HepG2 (cell line): ENCODE measurements around the gene CLBA1. TPM values are rescaled to one million over a fixed set of nuclear protein-coding genes. Genes with fewer than 3 reads are reported as not detected.

ENCODE experiments used
- FOXA3 ChIP-seq: IDR thresholded peaks from 2 replicates; pipeline ENCODE4 v1.6.1; 2016; ENCODE audit warnings: missing genetic modification reagents, missing compliant biosample characterization
- GMEB1 ChIP-seq: sonication (generic); formaldehyde crosslinking; IDR thresholded peaks from 2 replicates; pipeline ENCODE4 v1.5.1; 2020; ENCODE audit warnings: missing genetic modification reagents, mild to moderate bottlenecking, borderline replicate concordance
- HOXA5 ChIP-seq: sonication (generic); formaldehyde crosslinking; IDR thresholded peaks from 2 replicates; pipeline ENCODE4 v1.4.0; 2020; ENCODE audit warnings: missing genetic modification reagents
- HOXD1 ChIP-seq: sonication (generic); formaldehyde crosslinking; IDR thresholded peaks from 2 replicates; pipeline ENCODE4 v1.5.0; 2020; ENCODE audit warnings: missing genetic modification reagents
- KAT2B ChIP-seq: fragments of 150-350 bp; IDR thresholded peaks from 2 replicates; pipeline ENCODE4 v1.6.1; 2014; ENCODE audit warnings: low read depth, low read length, borderline replicate concordance
- POLR2AphosphoS2 ChIP-seq: IDR thresholded peaks from 2 replicates; pipeline ENCODE4 v1.6.1; 2011; ENCODE audit warnings: low read depth, low read length, improper control_type of control experiment
- RELA ChIP-seq: sonication (generic); formaldehyde crosslinking; IDR thresholded peaks from 2 replicates; pipeline ENCODE4 v1.4.0; 2020; ENCODE audit warnings: missing genetic modification reagents
- SALL1 ChIP-seq: sonication (generic); formaldehyde crosslinking; IDR thresholded peaks from 2 replicates; pipeline ENCODE4 v1.8.0; 2022; ENCODE audit warnings: mild to moderate bottlenecking, missing genetic modification reagents
- SIN3A ChIP-seq: IDR thresholded peaks from 2 replicates; pipeline ENCODE4 v1.6.1; 2011; ENCODE audit warnings: low read depth, mild to moderate bottlenecking, control low read depth, low read length, borderline replicate concordance
- TEAD2 ChIP-seq: sonication (generic); formaldehyde crosslinking; IDR thresholded peaks from 2 replicates; pipeline ENCODE4 v1.9.0; 2021; ENCODE audit warnings: missing genetic modification reagents
- U2AF1 ChIP-seq: fragments of 200-400 bp; formaldehyde crosslinking; optimal IDR thresholded peaks from 2 replicates; pipeline ENCODE3; 2017; ENCODE audit warnings: mild to moderate bottlenecking, low read depth, low read length
- ZBTB7B ChIP-seq: sonication (generic); formaldehyde crosslinking; IDR thresholded peaks from 2 replicates; pipeline ENCODE4 v1.4.0; 2020; ENCODE audit warnings: missing genetic modification reagents
- ZFP36L1 ChIP-seq: sonication (generic); formaldehyde crosslinking; IDR thresholded peaks from 2 replicates; pipeline ENCODE4 v1.8.0; 2022; ENCODE audit warnings: mild to moderate bottlenecking, missing genetic modification reagents, moderate library complexity
- ZNF121 ChIP-seq: sonication (generic); formaldehyde crosslinking; IDR thresholded peaks from 2 replicates; pipeline ENCODE4 v1.5.0; 2020; ENCODE audit warnings: mild to moderate bottlenecking, missing genetic modification reagents
- ZNF337 ChIP-seq: sonication (generic); formaldehyde crosslinking; IDR thresholded peaks from 2 replicates; pipeline ENCODE4 v1.5.1; 2020; ENCODE audit warnings: missing genetic modification reagents, low read depth, mild to moderate bottlenecking, borderline replicate concordance
- ZNF552 ChIP-seq: sonication (generic); formaldehyde crosslinking; IDR thresholded peaks from 2 replicates; pipeline ENCODE4 v1.9.0; 2022; ENCODE audit warnings: missing genetic modification reagents, mild to moderate bottlenecking, borderline replicate concordance
- ZNF569 ChIP-seq: sonication (generic); formaldehyde crosslinking; IDR thresholded peaks from 2 replicates; pipeline ENCODE4 v1.5.0; 2020; ENCODE audit warnings: mild to moderate bottlenecking, missing genetic modification reagents, moderate library complexity, borderline replicate concordance
- ZNF670 ChIP-seq: sonication (generic); formaldehyde crosslinking; IDR thresholded peaks from 2 replicates; pipeline ENCODE4 v1.8.0; 2022; ENCODE audit warnings: mild to moderate bottlenecking, missing genetic modification reagents, borderline replicate concordance
- ZNF674 ChIP-seq: sonication (generic); formaldehyde crosslinking; IDR thresholded peaks from 2 replicates; pipeline ENCODE4 v1.5.0; 2020; ENCODE audit warnings: low read depth, mild to moderate bottlenecking, missing genetic modification reagents
- ZNF776 ChIP-seq: sonication (generic); formaldehyde crosslinking; IDR thresholded peaks from 2 replicates; pipeline ENCODE4 v1.4.0; 2020; ENCODE audit warnings: mild to moderate bottlenecking, missing genetic modification reagents
- ZNF883 ChIP-seq: sonication (generic); formaldehyde crosslinking; IDR thresholded peaks from 2 replicates; pipeline ENCODE4 v1.5.1; 2020; ENCODE audit warnings: mild to moderate bottlenecking, missing genetic modification reagents; ENCODE audit errors: not compliant biosample characterization
- polyA plus RNA-seq, 8 experiments: library from polyadenylated mRNA; depleted of rRNA in 3 of 8; stranded (reverse) in 7 of 8; unstranded in 1 of 8; fragments of >200 nt; fragmentation: Illumina TruSeq in 4 of 8; extraction: Trizol in 4 of 8; gene quantifications; 2 replicates each; pipeline versions ENCODE4 v1.2.1 to v1.2.3, GENCODE V29; 2011 to 2016; ENCODE audit warnings: low read depth in 4 of 8, missing spikeins in 1 of 8, mixed read lengths in 1 of 8; ENCODE audit not compliant: insufficient read depth in 1 of 8
- total RNA-seq, 5 experiments: library from RNA; depleted of rRNA; stranded (reverse); fragments of >200 nt; fragmentation: Illumina TruSeq; extraction: Trizol; gene quantifications; 2 replicates each; pipeline ENCODE4 v1.2.3, GENCODE V29; 2016; ENCODE audit warnings: low read depth in 1 of 5
- TF ChIP-seq, protein P1 (sequence below): sonication (generic); formaldehyde crosslinking; IDR thresholded peaks from 2 replicates; pipeline ENCODE4 v1.4.0; 2020; ENCODE audit warnings: missing genetic modification reagents, mild to moderate bottlenecking, borderline replicate concordance
- TF ChIP-seq, protein P2 (sequence below): IDR thresholded peaks from 2 replicates; pipeline ENCODE4 v1.6.1; 2016; ENCODE audit warnings: control low read depth
- TF ChIP-seq, protein P3 (sequence below): IDR thresholded peaks from 2 replicates; pipeline ENCODE4 v1.6.1; 2018; ENCODE audit warnings: missing genetic modification reagents

CLBA1 gene
- total and polyA plus RNA-seq, 2 of the 13 experiments (the other 11 are each of a cell fraction or from before 2014, with no cell fraction given), result 1.2 to 1.4 TPM

GRCh38 chr14:104976198-104977007 lies 9.2 kb upstream of the CLBA1 start (continued):
- TF ChIP-seq ZFP36L1 (CRISPR knock-in tag) (no peak), SALL1 (CRISPR knock-in tag) (peak; percentile 41; the same call in 1 of the 2 replicates), FOXA3 (CRISPR knock-in tag) (0 out of 2 replicates have a peak, but pooled peaks have one; percentile 23), ZNF883 (peak; percentile 63), ZNF776 (CRISPR knock-in tag) (no peak), TEAD2 (no peak), ZNF670 (no peak), SIN3A (no peak), ZNF552 (CRISPR knock-in tag) (peak; percentile 48; the same call in 1 of the 2 replicates), ZNF569 (CRISPR knock-in tag) (no peak), ZNF337 (CRISPR knock-in tag) (no peak), ZNF121 (CRISPR knock-in tag) (no peak), ZNF674 (CRISPR knock-in tag) (no peak), KAT2B (no peak), POLR2AphosphoS2 (no peak), RELA (CRISPR knock-in tag) (no peak), GMEB1 (CRISPR knock-in tag) (peak; percentile 31; the same call in 1 of the 2 replicates), U2AF1 (no peak), ZBTB7B (CRISPR knock-in tag) (peak; percentile 69), HOXD1 (CRISPR knock-in tag) (no peak), HOXA5 (CRISPR knock-in tag) (no peak)
- TF ChIP-seq, protein P1, sequence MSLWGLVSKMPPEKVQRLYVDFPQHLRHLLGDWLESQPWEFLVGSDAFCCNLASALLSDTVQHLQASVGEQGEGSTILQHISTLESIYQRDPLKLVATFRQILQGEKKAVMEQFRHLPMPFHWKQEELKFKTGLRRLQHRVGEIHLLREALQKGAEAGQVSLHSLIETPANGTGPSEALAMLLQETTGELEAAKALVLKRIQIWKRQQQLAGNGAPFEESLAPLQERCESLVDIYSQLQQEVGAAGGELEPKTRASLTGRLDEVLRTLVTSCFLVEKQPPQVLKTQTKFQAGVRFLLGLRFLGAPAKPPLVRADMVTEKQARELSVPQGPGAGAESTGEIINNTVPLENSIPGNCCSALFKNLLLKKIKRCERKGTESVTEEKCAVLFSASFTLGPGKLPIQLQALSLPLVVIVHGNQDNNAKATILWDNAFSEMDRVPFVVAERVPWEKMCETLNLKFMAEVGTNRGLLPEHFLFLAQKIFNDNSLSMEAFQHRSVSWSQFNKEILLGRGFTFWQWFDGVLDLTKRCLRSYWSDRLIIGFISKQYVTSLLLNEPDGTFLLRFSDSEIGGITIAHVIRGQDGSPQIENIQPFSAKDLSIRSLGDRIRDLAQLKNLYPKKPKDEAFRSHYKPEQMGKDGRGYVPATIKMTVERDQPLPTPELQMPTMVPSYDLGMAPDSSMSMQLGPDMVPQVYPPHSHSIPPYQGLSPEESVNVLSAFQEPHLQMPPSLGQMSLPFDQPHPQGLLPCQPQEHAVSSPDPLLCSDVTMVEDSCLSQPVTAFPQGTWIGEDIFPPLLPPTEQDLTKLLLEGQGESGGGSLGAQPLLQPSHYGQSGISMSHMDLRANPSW (CRISPR knock-in tag), result no peak
- TF ChIP-seq, protein P2, sequence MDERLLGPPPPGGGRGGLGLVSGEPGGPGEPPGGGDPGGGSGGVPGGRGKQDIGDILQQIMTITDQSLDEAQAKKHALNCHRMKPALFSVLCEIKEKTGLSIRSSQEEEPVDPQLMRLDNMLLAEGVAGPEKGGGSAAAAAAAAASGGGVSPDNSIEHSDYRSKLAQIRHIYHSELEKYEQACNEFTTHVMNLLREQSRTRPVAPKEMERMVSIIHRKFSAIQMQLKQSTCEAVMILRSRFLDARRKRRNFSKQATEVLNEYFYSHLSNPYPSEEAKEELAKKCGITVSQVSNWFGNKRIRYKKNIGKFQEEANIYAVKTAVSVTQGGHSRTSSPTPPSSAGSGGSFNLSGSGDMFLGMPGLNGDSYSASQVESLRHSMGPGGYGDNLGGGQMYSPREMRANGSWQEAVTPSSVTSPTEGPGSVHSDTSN (CRISPR knock-in tag), result no peak
- TF ChIP-seq, protein P3, sequence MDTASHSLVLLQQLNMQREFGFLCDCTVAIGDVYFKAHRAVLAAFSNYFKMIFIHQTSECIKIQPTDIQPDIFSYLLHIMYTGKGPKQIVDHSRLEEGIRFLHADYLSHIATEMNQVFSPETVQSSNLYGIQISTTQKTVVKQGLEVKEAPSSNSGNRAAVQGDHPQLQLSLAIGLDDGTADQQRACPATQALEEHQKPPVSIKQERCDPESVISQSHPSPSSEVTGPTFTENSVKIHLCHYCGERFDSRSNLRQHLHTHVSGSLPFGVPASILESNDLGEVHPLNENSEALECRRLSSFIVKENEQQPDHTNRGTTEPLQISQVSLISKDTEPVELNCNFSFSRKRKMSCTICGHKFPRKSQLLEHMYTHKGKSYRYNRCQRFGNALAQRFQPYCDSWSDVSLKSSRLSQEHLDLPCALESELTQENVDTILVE, result no peak
